DOHH2 (cell line): Measurements from ENCODE around the gene POU2F1.

Source experiments
- EZH2phosphoT487 ChIP-seq: fragments of 200-600 bp; sonication (generic); IDR thresholded peaks from 2 replicates; pipeline ENCODE4 v1.6.1; 2017; ENCODE audit warnings: borderline replicate concordance, mild to moderate bottlenecking, antibody characterized with exemption, low read length, moderate library complexity, mixed read lengths
- TF ChIP-seq, protein P1 (sequence below): fragments of 200-600 bp; sonication (generic); IDR thresholded peaks from one replicate; pipeline ENCODE4 v1.5.1; 2014; ENCODE audit warnings: antibody characterized with exemption, mild to moderate bottlenecking, low read depth, low read length; ENCODE audit not compliant: poor library complexity, severe bottlenecking

DNA sequence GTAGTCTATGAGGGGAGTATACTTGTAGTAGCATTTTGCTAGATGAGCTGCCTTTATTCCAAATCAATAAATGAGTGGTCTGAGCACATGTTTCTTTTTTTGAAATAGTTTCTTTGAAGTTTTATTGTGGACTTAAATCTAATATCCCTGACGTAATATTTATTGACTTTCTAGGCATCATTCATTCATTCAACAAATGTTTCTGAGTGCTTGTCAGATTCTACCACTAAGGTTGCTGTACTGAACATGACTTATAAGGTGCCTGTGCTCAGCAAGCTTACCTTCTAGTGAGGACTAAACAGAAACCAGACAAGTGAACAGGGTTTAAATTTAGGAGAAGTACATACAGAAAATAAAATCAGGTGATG is 68.4 kb downstream of the POU2F1 start:
- TF ChIP-seq, protein P1, sequence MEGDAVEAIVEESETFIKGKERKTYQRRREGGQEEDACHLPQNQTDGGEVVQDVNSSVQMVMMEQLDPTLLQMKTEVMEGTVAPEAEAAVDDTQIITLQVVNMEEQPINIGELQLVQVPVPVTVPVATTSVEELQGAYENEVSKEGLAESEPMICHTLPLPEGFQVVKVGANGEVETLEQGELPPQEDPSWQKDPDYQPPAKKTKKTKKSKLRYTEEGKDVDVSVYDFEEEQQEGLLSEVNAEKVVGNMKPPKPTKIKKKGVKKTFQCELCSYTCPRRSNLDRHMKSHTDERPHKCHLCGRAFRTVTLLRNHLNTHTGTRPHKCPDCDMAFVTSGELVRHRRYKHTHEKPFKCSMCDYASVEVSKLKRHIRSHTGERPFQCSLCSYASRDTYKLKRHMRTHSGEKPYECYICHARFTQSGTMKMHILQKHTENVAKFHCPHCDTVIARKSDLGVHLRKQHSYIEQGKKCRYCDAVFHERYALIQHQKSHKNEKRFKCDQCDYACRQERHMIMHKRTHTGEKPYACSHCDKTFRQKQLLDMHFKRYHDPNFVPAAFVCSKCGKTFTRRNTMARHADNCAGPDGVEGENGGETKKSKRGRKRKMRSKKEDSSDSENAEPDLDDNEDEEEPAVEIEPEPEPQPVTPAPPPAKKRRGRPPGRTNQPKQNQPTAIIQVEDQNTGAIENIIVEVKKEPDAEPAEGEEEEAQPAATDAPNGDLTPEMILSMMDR, result no peak
- TF ChIP-seq EZH2phosphoT487, result no peak
